Stromal cell of bone marrow (primary cell): Measurements from ENCODE around the gene SDHAF2.
"Not testable (repeated sequence)": the region's sequence is repeated elsewhere in the genome, so short reads cannot be mapped to it uniquely, and the experiment has no call there.

ENCODE experiments used
- DNase-seq: peaks from one replicate; pipeline ENCODE4 v3.0.0-alpha.2; 2012; ENCODE audit warnings: low read depth

The SDHAF2 gene

DNA sequence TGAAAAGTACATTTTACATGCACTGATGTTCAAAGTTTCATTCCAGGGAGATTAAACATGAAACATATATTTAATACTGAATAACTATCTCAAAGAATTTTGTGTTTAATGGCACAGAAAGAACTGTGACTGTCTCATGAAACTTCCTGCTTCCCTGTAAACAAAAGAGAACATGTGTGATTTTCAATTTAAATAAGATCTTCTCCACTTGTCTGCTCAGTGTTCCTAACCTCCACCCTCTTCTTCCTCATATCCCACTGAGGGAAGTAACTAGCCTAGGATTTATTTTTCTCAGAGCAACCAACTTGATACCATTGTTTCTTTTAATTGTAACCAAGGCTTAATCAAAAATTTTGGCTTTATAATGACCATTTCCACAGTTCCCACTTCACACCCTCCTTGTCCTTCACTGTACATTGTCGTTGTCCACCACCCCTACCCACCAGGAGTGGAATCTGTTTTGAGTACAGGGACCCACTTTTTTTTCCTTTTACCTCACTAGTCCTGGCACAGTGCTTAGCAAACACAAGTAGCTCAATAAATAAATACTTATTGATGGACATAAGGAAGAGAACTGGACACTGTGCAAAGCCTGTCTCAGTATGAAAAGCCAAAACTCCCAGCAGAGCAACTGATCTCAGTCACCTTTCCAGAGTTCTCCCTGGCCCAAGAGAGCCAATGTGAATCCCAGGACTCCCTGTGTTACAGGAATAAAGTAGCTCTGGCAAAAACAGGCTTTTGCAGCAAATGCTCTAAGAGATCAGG is 4.4 kb upstream of the SDHAF2 start:
- no peak for DNase-seq

DNA sequence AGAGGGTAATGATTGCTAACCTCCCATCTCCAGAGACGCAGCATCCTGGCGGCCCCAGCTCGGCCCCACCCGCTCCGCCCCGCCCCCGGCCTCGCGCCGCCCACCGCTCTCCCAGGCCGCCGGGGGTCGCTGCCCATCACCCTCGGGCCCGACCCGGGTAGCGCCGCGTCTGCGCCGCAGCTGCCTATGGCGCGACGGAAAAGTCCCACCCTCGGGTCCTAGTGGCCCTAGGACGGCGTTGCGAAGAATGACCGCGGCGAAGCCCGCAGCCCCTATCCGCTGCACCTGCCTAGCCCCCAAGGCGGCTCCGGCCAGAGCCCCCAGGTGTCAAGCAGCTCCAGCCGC is 606 bp upstream of the SDHAF2 start:
- DNase-seq, result peak; percentile 25

GRCh38 chr11:61430839-61431238 is 915 bp downstream of the SDHAF2 start:
- DNase-seq, result not testable (repeated sequence)

DNA sequence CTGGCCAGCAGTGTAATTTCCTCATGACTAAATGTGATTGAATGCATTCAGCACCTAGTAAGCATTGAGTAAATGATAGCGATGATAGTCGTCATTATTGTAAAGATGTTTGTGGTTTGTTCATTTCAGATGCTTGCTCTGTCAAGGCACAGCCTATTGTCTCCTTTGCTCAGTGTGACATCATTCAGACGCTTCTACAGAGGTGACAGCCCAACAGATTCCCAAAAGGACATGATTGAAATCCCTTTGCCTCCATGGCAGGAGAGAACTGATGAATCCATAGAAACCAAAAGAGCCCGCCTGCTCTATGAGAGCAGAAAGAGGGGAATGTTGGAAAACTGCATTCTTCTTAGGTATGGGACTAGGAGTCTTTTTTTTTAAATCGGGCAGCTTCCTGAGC is 7.6 kb downstream of the SDHAF2 start:
- no peak for DNase-seq

DNA sequence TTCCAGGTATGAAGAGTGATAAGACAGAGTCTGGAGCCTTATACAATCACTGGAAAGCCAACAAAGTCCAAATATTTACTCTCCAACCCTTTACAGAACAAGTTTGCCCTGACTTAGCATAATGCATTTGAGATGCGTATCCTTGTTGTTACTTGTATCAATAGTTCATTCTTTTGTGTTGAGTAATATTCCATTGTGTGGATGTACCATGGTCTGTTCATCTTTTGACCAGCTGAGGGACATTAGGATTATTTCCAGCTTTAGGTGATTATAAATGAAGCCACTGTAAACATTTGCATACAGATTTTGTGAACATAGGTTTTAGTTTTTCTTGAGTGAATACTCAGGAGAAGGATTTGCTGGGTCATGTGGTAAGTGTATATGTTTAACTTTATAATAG is 9.7 kb downstream of the SDHAF2 start:
- no peak for DNase-seq

GRCh38 chr11:61442616-61443015 is 12.7 kb downstream of the SDHAF2 start:
- DNase-seq, result no peak

GRCh38 chr11:61445516-61445915 is 15.6 kb downstream of the SDHAF2 start:
- DNase-seq, result no peak

DNA sequence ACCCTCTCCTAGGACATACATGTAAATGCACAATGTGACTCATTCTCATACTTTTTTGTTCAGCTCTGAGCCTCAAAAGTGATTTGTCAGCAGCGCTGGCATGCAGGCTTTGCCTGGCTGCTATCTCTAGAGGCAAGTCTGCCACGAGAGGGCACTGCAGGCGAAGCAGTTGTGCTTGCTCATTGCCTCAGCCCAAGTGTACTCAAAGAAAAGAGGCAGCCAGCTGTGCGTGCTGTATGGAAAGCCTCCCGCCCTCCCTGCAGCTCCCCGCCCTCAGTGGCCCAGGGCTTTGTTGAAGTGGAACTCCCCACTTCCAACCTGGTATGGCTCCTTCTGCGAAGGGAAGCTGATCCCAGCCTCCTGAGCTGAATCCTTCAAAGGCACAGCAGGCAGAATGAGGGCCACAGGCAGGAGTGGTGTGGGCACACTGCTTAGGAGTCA is 16.3 kb downstream of the SDHAF2 start:
- DNase-seq, result peak; percentile 95

DNA sequence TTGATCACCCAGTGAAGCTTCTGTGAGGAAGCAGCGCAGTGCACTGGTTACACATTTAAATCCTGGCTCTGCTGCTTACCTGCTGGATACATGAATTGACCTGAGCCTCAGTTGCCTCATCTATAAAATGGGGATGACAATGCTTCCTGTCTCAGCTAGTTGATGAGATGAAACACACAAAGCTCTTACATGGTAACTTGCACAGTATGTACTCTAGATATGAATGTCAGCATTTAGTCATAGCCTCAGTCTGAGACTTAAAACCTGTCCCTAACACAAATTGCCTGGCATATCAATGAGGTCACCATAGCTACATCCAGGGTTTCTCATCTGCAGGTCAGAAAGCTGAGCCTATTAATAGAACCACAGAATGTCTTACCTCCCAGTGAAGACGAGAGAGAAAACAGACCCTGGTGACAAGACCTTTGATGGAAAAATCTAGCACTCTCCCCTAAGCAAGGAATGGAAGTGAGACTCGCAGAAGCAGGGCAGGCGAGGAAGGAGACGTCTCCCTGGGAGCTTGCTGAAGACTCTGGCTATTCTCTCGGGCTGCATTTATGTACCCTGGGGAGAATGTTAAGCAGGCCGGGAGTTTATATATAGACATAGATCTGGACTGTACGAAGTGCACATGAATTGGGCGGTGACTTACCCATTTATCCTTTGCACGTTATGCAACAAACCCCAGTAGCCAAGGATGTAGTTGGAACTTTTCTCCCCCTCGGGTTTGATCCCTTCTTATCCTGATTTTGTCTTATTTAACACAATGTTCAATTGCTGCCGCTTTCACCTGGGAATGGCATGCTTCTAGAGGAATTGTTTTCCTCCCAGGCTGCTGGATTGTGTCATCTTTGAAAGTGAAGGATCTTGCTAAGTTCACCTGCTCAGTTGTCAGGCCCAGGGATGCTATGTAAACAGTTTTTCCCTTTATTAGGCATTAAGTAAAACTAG is 18.0 kb downstream of the SDHAF2 start:
- no peak for DNase-seq

GRCh38 chr11:61448552-61448927 is 18.6 kb downstream of the SDHAF2 start:
- DNase-seq, result no peak

- no peak for DNase-seq
Measured at GRCh38 chr11:61452825-61453224, 22.9 kb downstream of the SDHAF2 start.

GRCh38 chr11:61453695-61454094 is 23.8 kb downstream of the SDHAF2 start:
- DNase-seq, result no peak

GRCh38 chr11:61454520-61454919 is 24.6 kb downstream of the SDHAF2 start:
- no peak for DNase-seq

GRCh38 chr11:61460474-61460881 is 30.6 kb downstream of the SDHAF2 start:
- DNase-seq, result no peak

- no peak for DNase-seq
Measured at GRCh38 chr11:61460986-61461385, 31.1 kb downstream of the SDHAF2 start.

GRCh38 chr11:61467602-61468001 is 37.7 kb downstream of the SDHAF2 start:
- not testable (repeated sequence) for DNase-seq

DNA sequence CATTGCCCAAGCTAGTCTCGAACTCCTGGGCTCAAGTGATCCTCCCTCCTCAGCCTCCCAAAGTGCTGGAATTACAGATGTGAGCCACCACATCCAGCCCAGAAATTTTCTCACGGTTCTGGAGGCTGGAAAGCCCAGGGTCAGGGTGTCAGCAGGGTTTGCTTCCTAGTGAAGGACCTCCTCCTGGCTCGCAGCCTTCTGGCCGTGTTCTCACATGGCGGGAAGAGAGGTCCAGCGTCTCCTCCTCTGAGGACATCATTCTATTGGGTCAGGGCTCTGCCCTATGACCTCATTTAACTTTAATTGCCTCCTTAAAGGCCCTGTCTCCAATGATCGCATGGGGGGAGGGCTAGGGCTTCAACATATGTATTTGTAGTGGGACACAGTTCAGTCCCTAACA is 38.1 kb downstream of the SDHAF2 start:
- DNase-seq, result no peak

DNA sequence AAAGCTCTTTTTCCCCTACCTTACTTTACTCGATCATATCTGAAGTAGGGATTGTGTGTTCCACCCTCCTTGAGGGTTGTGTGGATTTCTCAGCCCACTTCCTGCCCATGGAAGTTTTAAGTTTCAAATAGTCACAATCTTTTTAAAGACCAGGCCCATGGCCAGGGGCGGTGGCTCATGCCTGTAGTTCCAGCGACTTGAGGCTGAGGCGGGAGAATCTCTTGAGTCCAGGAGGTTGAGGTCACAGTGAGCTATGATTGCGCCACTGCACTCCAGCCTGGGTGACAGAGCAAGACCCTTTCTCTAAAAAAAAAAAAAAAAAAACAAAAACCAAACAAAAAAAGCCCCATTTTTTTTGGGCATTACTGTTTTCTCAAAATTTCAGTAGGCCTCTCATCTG is 42.4 kb downstream of the SDHAF2 start:
- DNase-seq, result peak; percentile 76

GRCh38 chr11:61472868-61473267 is 42.9 kb downstream of the SDHAF2 start:
- peak; percentile 93 for DNase-seq

GRCh38 chr11:61473370-61474012 is 43.6 kb downstream of the SDHAF2 start:
- DNase-seq, result peak; percentile 63

DNA sequence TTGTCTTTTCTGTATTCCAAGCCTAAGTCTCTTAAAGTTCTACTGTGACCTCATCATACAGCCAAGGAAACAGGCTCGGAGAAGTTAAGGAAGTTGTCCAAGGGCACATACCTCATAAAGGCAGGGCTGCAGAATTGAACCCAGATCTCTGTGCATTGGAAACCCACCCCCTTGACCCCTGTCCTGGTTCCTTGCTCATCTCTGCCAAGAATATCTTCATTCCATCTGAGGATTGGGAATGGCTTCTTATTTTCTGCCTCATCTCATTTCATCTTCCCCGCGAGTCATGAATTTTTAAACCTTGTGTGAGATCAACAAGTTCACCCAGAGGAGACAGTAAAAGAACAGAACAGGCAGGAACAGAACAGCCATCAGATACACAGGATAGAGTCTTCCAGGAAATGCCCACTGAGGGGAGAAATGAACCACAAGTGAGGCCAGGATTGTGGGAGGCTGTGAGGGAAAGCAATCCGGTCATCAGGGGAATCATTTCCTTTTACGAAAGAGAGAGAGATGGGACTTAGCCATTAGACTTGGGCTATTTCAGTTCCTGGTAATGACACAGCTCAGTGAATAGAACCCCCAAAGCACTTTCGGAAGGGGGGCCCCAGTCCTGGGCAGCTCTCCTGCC is 44.2 kb downstream of the SDHAF2 start:
- DNase-seq, result no peak

- no peak for DNase-seq
Measured at GRCh38 chr11:61475433-61475832, 45.5 kb downstream of the SDHAF2 start.
